NCI-H1048 (cell line): ENCODE data around the gene MAFG.

Experiments
- DNase-seq: peaks from one replicate; lab custom pipeline; 2025; lab: John Stamatoyannopoulos, UW

The MAFG gene

GRCh38 chr17:81898029-81898866 is 29.3 kb downstream of the MAFG start:
- no peak for DNase-seq

DNA sequence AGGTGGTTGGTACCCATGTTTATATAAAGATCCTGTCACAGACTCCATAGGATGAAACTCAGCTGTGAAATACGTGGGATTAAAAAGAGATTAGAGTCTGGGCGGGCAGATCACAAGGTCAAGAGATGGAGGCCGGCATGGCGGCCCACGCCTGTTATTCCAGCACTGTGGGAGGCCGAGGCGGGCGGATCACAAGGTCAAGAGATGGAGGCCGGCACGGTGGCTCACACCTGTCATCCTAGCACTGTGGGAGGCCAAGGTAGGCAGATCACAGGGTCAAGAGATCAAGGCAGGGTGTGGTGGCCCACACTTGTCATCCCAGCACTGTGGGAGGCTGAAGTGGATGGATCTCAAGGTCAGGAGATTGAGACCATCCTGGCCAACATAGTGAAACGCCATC is 32.1 kb downstream of the MAFG start:
- no peak for DNase-seq

DNA sequence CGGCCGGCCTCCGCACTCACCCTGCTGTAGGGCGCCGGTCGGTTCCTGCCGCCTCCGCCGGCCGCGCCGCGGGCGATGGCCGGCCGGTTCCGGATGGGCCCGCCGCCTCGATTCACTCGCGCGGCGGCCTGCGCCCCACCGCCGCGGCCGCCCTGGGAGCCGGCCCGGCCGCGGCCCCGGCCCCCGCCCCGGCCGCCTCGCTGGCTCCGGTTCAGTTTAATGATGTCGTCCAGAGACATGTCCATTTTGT is 36.3 kb downstream of the MAFG start:
- no peak for DNase-seq

GRCh38 chr17:81890447-81891302 is 36.9 kb downstream of the MAFG start:
- no peak for DNase-seq

- DNase-seq, result no peak
Measured at GRCh38 chr17:81889602-81890001, 37.9 kb downstream of the MAFG start.

- DNase-seq, result no peak
Measured at GRCh38 chr17:81888988-81889595, 38.4 kb downstream of the MAFG start.

DNA sequence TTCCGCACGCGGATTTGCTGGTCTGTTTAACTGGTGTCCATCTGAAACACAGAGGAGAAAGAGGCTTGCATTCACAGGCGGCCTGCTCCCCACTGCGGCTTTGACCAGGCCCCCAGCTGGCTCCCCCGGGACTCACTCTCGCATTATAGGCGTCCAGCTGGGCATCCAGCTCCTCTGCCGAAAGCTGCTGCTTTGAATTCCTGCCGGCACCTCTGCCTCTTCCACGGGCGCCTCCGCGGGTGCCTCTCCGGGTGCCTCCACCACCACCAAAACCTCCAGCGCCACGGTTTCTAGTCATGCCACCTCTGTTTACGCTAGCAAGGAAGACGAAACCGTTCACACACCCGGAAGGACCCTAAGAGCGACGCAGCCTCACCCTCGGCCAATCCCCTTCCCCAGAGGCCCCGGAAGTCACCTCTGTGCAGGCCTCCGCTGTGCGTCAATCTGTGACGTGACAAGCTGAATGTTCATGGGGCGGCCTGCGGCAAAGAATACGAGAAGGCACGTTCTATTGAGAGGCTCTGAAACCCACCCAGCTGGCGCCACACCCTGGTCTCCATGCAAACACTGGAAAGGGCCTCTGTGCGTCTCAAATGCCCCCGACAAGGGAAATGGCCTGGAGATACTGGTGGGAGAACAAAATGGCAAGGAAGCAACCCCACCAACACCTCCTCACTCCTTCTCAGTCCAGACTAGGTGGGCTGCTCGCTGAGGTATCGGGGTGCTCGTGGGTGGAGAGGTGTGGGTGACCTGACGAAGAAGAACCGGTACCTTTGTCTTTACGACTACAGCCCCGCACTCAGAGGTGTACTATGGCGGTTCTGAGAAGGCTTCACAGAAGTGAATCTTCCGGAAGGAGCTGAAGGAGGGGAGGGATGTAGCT is 39.2 kb downstream of the MAFG start:
- no peak for DNase-seq

GRCh38 chr17:81885869-81886548 is 41.5 kb downstream of the MAFG start:
- no peak for DNase-seq

- no peak for DNase-seq
Measured at GRCh38 chr17:81885454-81885853, 42.1 kb downstream of the MAFG start.

GRCh38 chr17:81884968-81885367 is 42.6 kb downstream of the MAFG start:
- no peak for DNase-seq

DNA sequence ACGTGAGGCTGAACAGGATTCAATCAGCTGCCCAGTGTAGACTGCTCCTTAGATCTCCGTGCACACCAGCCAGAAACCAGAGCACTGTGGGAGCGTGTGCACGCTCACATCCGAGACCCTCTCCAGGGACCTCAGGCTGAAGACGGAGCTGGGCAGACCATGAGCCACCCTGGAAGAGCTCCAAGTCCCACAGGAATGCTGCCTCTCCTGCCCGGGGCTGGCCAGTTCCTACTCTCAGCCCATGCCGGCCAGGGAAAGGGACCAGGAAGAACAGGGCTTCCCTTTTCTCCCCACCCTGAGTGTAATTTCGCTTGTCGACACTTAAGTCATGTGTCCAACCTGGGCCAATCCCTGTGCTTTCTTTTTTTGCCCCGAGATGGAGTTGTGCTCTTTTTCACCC is 43.0 kb downstream of the MAFG start:
- DNase-seq, result no peak

DNA sequence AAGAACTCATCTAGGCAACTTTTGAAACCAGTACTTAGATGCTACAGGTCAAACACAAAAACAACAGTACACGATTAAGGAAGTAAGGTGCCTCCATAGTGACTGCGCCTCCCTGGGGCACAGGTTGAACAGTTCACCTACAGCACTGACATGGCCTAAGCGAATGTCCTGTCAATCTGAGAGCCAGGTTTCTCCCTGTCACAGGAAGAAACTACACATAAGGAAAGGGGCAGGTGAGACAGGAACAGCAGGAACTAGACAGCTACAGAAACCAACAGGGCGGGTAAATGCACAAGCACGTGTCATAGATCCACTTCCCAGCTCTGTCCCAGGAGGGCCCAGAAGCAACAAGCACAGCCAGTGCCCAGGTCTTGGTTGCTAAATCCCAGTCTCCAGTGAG is 48.4 kb downstream of the MAFG start:
- DNase-seq, result no peak

- no peak for DNase-seq
Measured at GRCh38 chr17:81878294-81878693, 49.2 kb downstream of the MAFG start.

- DNase-seq, result no peak
Measured at GRCh38 chr17:81877569-81877968, 50.0 kb downstream of the MAFG start.

GRCh38 chr17:81871387-81872230 is 55.9 kb downstream of the MAFG start:
- peak; percentile 58 for DNase-seq

GRCh38 chr17:81870981-81871386 is 56.6 kb downstream of the MAFG start, which contains the start of gene ARHGDIA:
ARHGDIA (minus strand) TSS chr17:81871337; CDS start chr17:81869930, 1,407 bp downstream.
- DNase-seq, result no peak

GRCh38 chr17:81870131-81870980 is 57.2 kb downstream of the MAFG start:
- DNase-seq, result no peak

DNA sequence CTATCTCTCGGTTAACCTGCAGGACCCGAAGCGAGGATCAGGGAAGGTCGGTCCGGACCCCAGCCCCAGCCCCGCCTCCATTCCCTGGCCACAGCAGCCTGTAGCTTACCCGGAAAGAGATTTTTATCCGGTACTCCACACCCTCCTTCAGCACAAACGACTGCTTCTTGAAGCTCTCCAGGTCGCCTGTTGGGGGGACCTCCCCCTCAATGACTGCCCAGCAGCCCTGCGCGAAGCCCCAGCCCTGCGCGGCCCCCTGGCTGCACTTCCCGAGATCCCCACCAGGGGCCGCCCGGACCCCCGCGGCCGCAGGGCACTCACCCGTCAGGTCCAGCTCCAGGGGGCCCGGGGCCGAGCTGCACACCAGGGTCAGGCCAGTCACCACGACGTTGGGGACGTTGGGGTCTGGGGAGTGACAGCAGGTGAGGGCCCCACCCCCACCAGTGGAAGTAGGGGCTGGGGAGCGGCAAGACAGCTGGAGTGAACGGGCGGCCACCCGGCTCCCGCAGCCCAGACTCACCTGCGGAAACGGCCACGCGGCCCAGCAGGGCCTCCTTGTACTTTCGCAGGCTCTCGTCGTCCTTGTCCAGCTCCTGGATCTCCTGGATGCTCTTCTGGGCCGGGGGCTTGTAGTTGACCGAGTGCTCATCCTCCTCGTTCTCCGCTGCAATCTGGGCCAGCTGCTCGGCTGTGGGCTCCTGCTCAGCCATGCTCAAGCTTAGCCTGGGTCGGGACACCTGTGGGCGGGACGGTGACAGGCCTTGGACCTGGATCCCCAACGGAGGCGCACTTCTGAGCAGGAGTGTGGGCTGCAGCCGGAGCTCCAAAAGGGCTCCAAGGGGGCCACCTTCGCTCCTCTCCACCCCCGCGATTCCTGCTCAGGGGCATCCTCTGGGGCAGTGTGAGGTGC is 58.1 kb downstream of the MAFG start:
- no peak for DNase-seq
